H1 (cell line): ENCODE data around the gene RHOBTB3. TPM values are rescaled to one million over a fixed set of nuclear protein-coding genes. Genes with fewer than 3 reads are reported as not detected.

Experiments
- CTCF ChIA-PET: fragments of 300-600 bp; sonication (Branson Sonifier 250); formaldehyde crosslinking; loops from one replicate; lab custom pipeline; 2021; ENCODE audit not compliant: partially characterized antibody; lab: Charles Lee
- POLR2A ChIA-PET: fragments of 300-600 bp; sonication (Branson Sonifier 250); formaldehyde crosslinking; loops from one replicate; lab custom pipeline; 2021; ENCODE audit warnings: inconsistent platforms; ENCODE audit not compliant: partially characterized antibody; lab: Charles Lee
- DNase-seq, 2 experiments: peaks; one replicate each; pipeline versions ENCODE4 v3.0.0 to v3.0.0-alpha.2; 2010 to 2022; ENCODE audit warnings: low spot score in 2 of 2, low read depth in 1 of 2, mixed read lengths in 1 of 2
- FAIRE-seq: peaks from 2 replicates; lab custom pipeline; 2011; peaks lifted over from hg19 to GRCh38; lab: Jason Lieb, UNC
- H2AFZ ChIP-seq: 2 replicates; pipeline ENCODE4 v1.8.1; 2012; ENCODE audit warnings: low read length, inconsistent platforms
- H2AK5ac ChIP-seq: 2 replicates; pipeline ENCODE4 v1.6.1; 2013; ENCODE audit warnings: low read depth, low read length
- H2BK120ac ChIP-seq: replicated peaks from 2 replicates; pipeline ENCODE3; 2013; ENCODE audit warnings: low read depth, low read length, inconsistent platforms
- H2BK12ac ChIP-seq: 2 replicates; pipeline ENCODE4 v1.6.1; 2013; ENCODE audit warnings: low read depth, low read length
- H2BK15ac ChIP-seq: 2 replicates; pipeline ENCODE4 v1.6.1; 2013; ENCODE audit warnings: low read length
- H2BK20ac ChIP-seq: 2 replicates; pipeline ENCODE4 v1.6.1; 2013; ENCODE audit warnings: low read length
- H2BK5ac ChIP-seq: 2 replicates; pipeline ENCODE4 v1.6.1; 2013; ENCODE audit warnings: low read depth, low read length
- H3K14ac ChIP-seq: 2 replicates; pipeline ENCODE4 v1.6.1; 2013; ENCODE audit warnings: inconsistent platforms; ENCODE audit not compliant: insufficient read length
- H3K18ac ChIP-seq: 2 replicates; pipeline ENCODE4 v1.6.1; 2013; ENCODE audit warnings: low read length; ENCODE audit errors: extremely low read depth
- H3K23ac ChIP-seq: 2 replicates; pipeline ENCODE4 v1.6.1; 2013; ENCODE audit warnings: inconsistent platforms; ENCODE audit not compliant: insufficient read length
- H3K23me2 ChIP-seq: 2 replicates; pipeline ENCODE4 v1.6.1; 2013; ENCODE audit warnings: low read depth, low read length
- H3K27ac ChIP-seq: 2 replicates; pipeline ENCODE4 v1.6.1; 2011; ENCODE audit warnings: low read depth, low read length, inconsistent platforms
- H3K27me3 ChIP-seq, 4 experiments: replicated peaks in 1 of 4; 1 replicate in 1 of 4; 2 replicates in 3 of 4; pipeline versions ENCODE4 v1.6.1 to v1.8.1; 2011 to 2013; ENCODE audit warnings: low read length in 3 of 4, mild to moderate bottlenecking in 3 of 4, inconsistent platforms in 2 of 4, mixed read lengths in 2 of 4, moderate library complexity in 1 of 4; ENCODE audit not compliant: control insufficient read depth in 3 of 4, insufficient read depth in 3 of 4; ENCODE audit errors: extremely low read depth in 1 of 4
- H3K36me3 ChIP-seq, 4 experiments: 2 replicates each; pipeline versions ENCODE4 v1.6.1 to v1.8.1; 2011 to 2013; ENCODE audit warnings: mild to moderate bottlenecking in 4 of 4, low read length in 3 of 4, moderate library complexity in 2 of 4, control low read depth in 1 of 4, inconsistent platforms in 1 of 4; ENCODE audit not compliant: insufficient read depth in 4 of 4, control insufficient read depth in 2 of 4
- H3K4ac ChIP-seq: replicated peaks from 2 replicates; pipeline ENCODE3; 2013; ENCODE audit warnings: low read length, low read depth, mixed read lengths, inconsistent platforms; ENCODE audit not compliant: insufficient read length
- H3K4me1 ChIP-seq, 4 experiments: replicated peaks in 1 of 4; 1 replicate in 1 of 4; 2 replicates in 3 of 4; pipeline versions ENCODE4 v1.6.1 to v1.8.1; 2011 to 2013; ENCODE audit warnings: low read length in 3 of 4, inconsistent platforms in 2 of 4, mixed read lengths in 1 of 4; ENCODE audit not compliant: insufficient read depth in 4 of 4, control insufficient read depth in 3 of 4
- H3K4me2 ChIP-seq, 2 experiments: 2 replicates each; pipeline versions ENCODE4 v1.6.1 to v1.8.1; 2011 to 2013; ENCODE audit warnings: low read depth in 2 of 2, low read length in 2 of 2, control low read depth in 1 of 2, inconsistent platforms in 1 of 2, mild to moderate bottlenecking in 1 of 2; ENCODE audit not compliant: insufficient read depth in 1 of 2
- H3K4me3 ChIP-seq, 4 experiments: fragments of 200-600, 300-600 bp in 1 of 4; sonication (generic), shearing (Covaris generic), sonication (Bioruptor Twin) in 1 of 4; 2 replicates each; pipeline versions ENCODE4 v1.5.1 to v1.8.1; 2011 to 2016; ENCODE audit warnings: low read length in 4 of 4, low read depth in 3 of 4, control low read depth in 2 of 4, inconsistent platforms in 2 of 4, mild to moderate bottlenecking in 2 of 4, mixed read lengths in 1 of 4, moderate library complexity in 1 of 4; ENCODE audit not compliant: insufficient read depth in 2 of 4; ENCODE audit errors: extremely low read depth in 1 of 4
- H3K56ac ChIP-seq: replicated peaks from 2 replicates; pipeline ENCODE3; 2013; ENCODE audit warnings: low read depth, mild to moderate bottlenecking, mixed read lengths, low read length, inconsistent platforms; ENCODE audit not compliant: insufficient read length
- H3K79me1 ChIP-seq: 2 replicates; pipeline ENCODE4 v1.6.1; 2013; ENCODE audit warnings: low read depth, low read length, control low read depth
- H3K79me2 ChIP-seq, 2 experiments: 2 replicates each; pipeline versions ENCODE4 v1.6.1 to v1.8.1; 2012 to 2013; ENCODE audit warnings: low read length in 2 of 2, mild to moderate bottlenecking in 2 of 2, inconsistent platforms in 1 of 2; ENCODE audit not compliant: insufficient read depth in 2 of 2, control insufficient read depth in 1 of 2
- H3K9ac ChIP-seq, 4 experiments: replicated peaks in 1 of 4; 1 replicate in 1 of 4; 2 replicates in 3 of 4; pipeline versions ENCODE4 v1.6.1 to v1.8.1; 2011 to 2013; ENCODE audit warnings: low read depth in 3 of 4, low read length in 3 of 4, control low read depth in 2 of 4, mild to moderate bottlenecking in 2 of 4, moderate library complexity in 2 of 4, inconsistent platforms in 1 of 4; ENCODE audit errors: extremely low read depth in 1 of 4
- H3K9me3 ChIP-seq, 2 experiments: 2 replicates each; pipeline versions ENCODE4 v1.6.1 to v1.8.1; 2012 to 2013; ENCODE audit warnings: mild to moderate bottlenecking in 2 of 2, moderate library complexity in 2 of 2, control low read depth in 1 of 2, inconsistent platforms in 1 of 2, low read depth in 1 of 2, low read length in 1 of 2, mixed read lengths in 1 of 2; ENCODE audit not compliant: insufficient read depth in 2 of 2
- H4K20me1 ChIP-seq, 2 experiments: replicated peaks in 1 of 2; 2 replicates each; pipeline versions ENCODE3 to v1.8.1; 2011 to 2013; ENCODE audit warnings: inconsistent platforms in 2 of 2, low read length in 2 of 2, mild to moderate bottlenecking in 1 of 2; ENCODE audit not compliant: insufficient read depth in 2 of 2, control insufficient read depth in 1 of 2
- H4K5ac ChIP-seq: 2 replicates; pipeline ENCODE4 v1.6.1; 2013; ENCODE audit warnings: low read length, low read depth, mixed read lengths, inconsistent platforms; ENCODE audit not compliant: insufficient read length
- H4K8ac ChIP-seq: 2 replicates; pipeline ENCODE4 v1.8.0; 2013; ENCODE audit warnings: mild to moderate bottlenecking, moderate library complexity, low read length, inconsistent platforms; ENCODE audit not compliant: insufficient read depth; ENCODE audit errors: extremely low read depth
- H4K91ac ChIP-seq: replicated peaks from 2 replicates; pipeline ENCODE3; 2013; ENCODE audit warnings: low read length, mixed read lengths, inconsistent platforms; ENCODE audit not compliant: insufficient read length
- ATF2 ChIP-seq: IDR thresholded peaks from 2 replicates; pipeline ENCODE4 v1.6.1; 2012; ENCODE audit warnings: low read length, inconsistent platforms
- CBX5 ChIP-seq: fragments of 300-800, 300-1000 bp; sonication (generic); IDR thresholded peaks from 2 replicates; pipeline ENCODE4 v1.7.1; 2016; ENCODE audit warnings: antibody characterized with exemption, low read length, low read depth
- EGR1 ChIP-seq: IDR thresholded peaks from 2 replicates; pipeline ENCODE4 v1.6.1; 2011; ENCODE audit warnings: low read depth, low read length, borderline replicate concordance
- EP300 ChIP-seq, 2 experiments: IDR thresholded peaks; 1 replicate in 1 of 2; 2 replicates in 1 of 2; pipeline ENCODE4 v1.6.1; 2011 to 2012; ENCODE audit warnings: low read depth in 2 of 2, low read length in 2 of 2, mild to moderate bottlenecking in 2 of 2, borderline replicate concordance in 1 of 2, inconsistent platforms in 1 of 2, moderate library complexity in 1 of 2
- JUN ChIP-seq: IDR thresholded peaks from 2 replicates; pipeline ENCODE4 v1.6.1; 2011; ENCODE audit warnings: low read depth, mild to moderate bottlenecking, improper control_type of control experiment, low read length
- MAX ChIP-seq: IDR thresholded peaks from 2 replicates; pipeline ENCODE4 v1.6.1; 2012; ENCODE audit warnings: inconsistent platforms
- NANOG ChIP-seq: IDR thresholded peaks from 2 replicates; pipeline ENCODE4 v1.6.1; 2011; ENCODE audit warnings: low read length, low read depth, mild to moderate bottlenecking, inconsistent platforms; ENCODE audit not compliant: insufficient read depth, poor library complexity, severe bottlenecking
- RAD21 ChIP-seq, 2 experiments: IDR thresholded peaks in 1 of 2; conservative IDR thresholded peaks in 1 of 2; 2 replicates each; pipeline ENCODE4 v1.6.1; 2011; ENCODE audit warnings: low read depth in 2 of 2, low read length in 2 of 2, improper control_type of control experiment in 1 of 2, inconsistent platforms in 1 of 2, mild to moderate bottlenecking in 1 of 2, moderate library complexity in 1 of 2
- SIN3A ChIP-seq, 2 experiments: IDR thresholded peaks in 1 of 2; conservative IDR thresholded peaks in 1 of 2; 2 replicates each; pipeline ENCODE4 v1.6.1; 2011 to 2012; ENCODE audit warnings: low read length in 2 of 2, improper control_type of control experiment in 1 of 2, low read depth in 1 of 2, mild to moderate bottlenecking in 1 of 2
- SP4 ChIP-seq: IDR thresholded peaks from 2 replicates; pipeline ENCODE4 v1.6.1; 2012; ENCODE audit warnings: low read length, inconsistent platforms
- TCF12 ChIP-seq: IDR thresholded peaks from 2 replicates; pipeline ENCODE4 v1.6.1; 2011; ENCODE audit warnings: low read depth, mild to moderate bottlenecking, low read length
- WGBS, 2 experiments: shearing (Covaris generic) in 1 of 2; methylation state at CpG; one replicate each; pipeline versions ENCODE4 v1.1.6 to v1.1.7; 2013 to 2015; ENCODE audit warnings: low lambda C conversion rate in 2 of 2, mixed read lengths in 2 of 2, inconsistent platforms in 1 of 2, low coverage in 1 of 2, missing lambda C conversion rate in 1 of 2; ENCODE audit not compliant: insufficient replicate concordance in 2 of 2, insufficient coverage in 1 of 2, insufficient read length in 1 of 2; ENCODE audit errors: extremely low coverage in 1 of 2, missing lambda C conversion rate in 1 of 2; 5-methylcytosine and 5-hydroxymethylcytosine counted together
- polyA plus RNA-seq, 7 experiments: library from polyadenylated mRNA; depleted of rRNA in 3 of 7; stranded (reverse) in 5 of 7; unstranded in 2 of 7; fragments of >200 nt in 5 of 7; fragments of 200-250 nt in 2 of 7; gene quantifications; 1 replicate in 5 of 7; 2 replicates in 1 of 7; 4 replicates in 1 of 7; pipeline versions ENCODE4 v1.2.1 to v1.2.3, GENCODE V29; 2011 to 2013; ENCODE audit warnings: missing spikeins in 2 of 7, mixed read lengths in 2 of 7
- total RNA-seq: library from RNA; stranded (reverse); fragmentation: NEBNext Ultra II Directional; extraction: Animal tissue kit (Norgen Biotek cat#: 25700); gene quantifications from 2 replicates; pipeline ENCODE4 v1.2.1, GENCODE V29; 2021

Gene RHOBTB3
- total and polyA plus RNA-seq, 2 of the 8 experiments (the other 6 are each of a cell fraction or from before 2014, with no cell fraction given) = 8.2 to 17.5 TPM

GRCh38 chr5:95788493-95788892 lies 57.4 kb downstream of the RHOBTB3 start:
- DNase-seq = no peak
- H2BK5ac ChIP-seq = no peak overlapping the region
- CTCF ChIA-PET = interaction anchor here (0.8 to 1.4 kb wide), 2 partner anchors 13 to 19 kb away, joined by 3 to 4 read pairs; no protein-coding TSS in a partner anchor
- TF ChIP-seq CBX5 = no peak
- no peak for TF ChIP-seq SIN3A (conservative IDR thresholded peaks at IDR 0.05 in 1 of 2, IDR thresholded peaks at IDR 0.05 in 1 of 2; ENCODE audit: low read depth in 1 of 2, low read length in 2 of 2)
- TF ChIP-seq EGR1 = no peak
- TF ChIP-seq JUN = no peak
- no peak for TF ChIP-seq ATF2
- TF ChIP-seq SP4 = no peak
- no peak for TF ChIP-seq MAX
- TF ChIP-seq RAD21 (IDR thresholded peaks at IDR 0.05 in 1 of 2, conservative IDR thresholded peaks at IDR 0.05 in 1 of 2; ENCODE audit: low read depth in 2 of 2, low read length in 2 of 2) = no peak
- no peak for TF ChIP-seq TCF12
- no peak for TF ChIP-seq EP300 (IDR thresholded peaks at IDR 0.05; ENCODE audit: borderline replicate concordance in 1 of 2, low read depth in 2 of 2, low read length in 2 of 2)
- no peak for TF ChIP-seq NANOG

More at GRCh38 chr5:95788493-95788892, 57.4 kb downstream of the RHOBTB3 start:
- no peak overlapping the region for H4K5ac ChIP-seq
- no peak overlapping the region for H4K91ac ChIP-seq
- H3K18ac ChIP-seq = no peak overlapping the region
- FAIRE-seq = no peak
- H3K79me2 ChIP-seq = no peaks in the 10 kb centered on the region
- H3K27me3 ChIP-seq = peaks cover 0 to 1% (median 0%) of the 10 kb centered on the region in 4 experiments; a peak in 1 of 7 replicates
- no peaks in the 10 kb centered on the region for H3K36me3 ChIP-seq
- H2BK12ac ChIP-seq = no peak overlapping the region
- no peak overlapping the region for H3K4me3 ChIP-seq
- no peak overlapping the region for H2BK120ac ChIP-seq
- no peak overlapping the region for H4K8ac ChIP-seq
- H3K9ac ChIP-seq = no peak overlapping the region
- H3K79me1 ChIP-seq = no peaks in the 10 kb centered on the region
- no peaks in the 10 kb centered on the region for H3K4me1 ChIP-seq
- no peak overlapping the region for H3K23ac ChIP-seq
- H3K27ac ChIP-seq = no peak overlapping the region
- H2BK15ac ChIP-seq = no peak overlapping the region
- H3K23me2 ChIP-seq = no peaks in the 10 kb centered on the region
- H3K4me2 ChIP-seq = no peak overlapping the region
- H3K14ac ChIP-seq = no peak overlapping the region
- no peak overlapping the region for H3K56ac ChIP-seq
- H4K20me1 ChIP-seq = peaks cover 0 to 2% of the 10 kb centered on the region in 2 experiments
- no peaks in the 10 kb centered on the region for H3K9me3 ChIP-seq
- POLR2A ChIA-PET = no interaction called here
- H2AFZ ChIP-seq = no peak overlapping the region
- H3K4ac ChIP-seq = no peak overlapping the region
- H2AK5ac ChIP-seq = no peak overlapping the region
- 88% methylated on average over 8 of the region's 8 CpGs; no CpG with 5 or more reads in 1 of the 2 experiments for WGBS, 2 experiments
- H2BK20ac ChIP-seq = no peak overlapping the region
